GM12874 (cell line): ENCODE measurements around the gene COLQ.
A peak's percentile ranks its signal among the peaks of the same experiment; 100 is the strongest.

ENCODE experiments used
- TF ChIP-seq, protein P1 (sequence below): IDR thresholded peaks from 2 replicates; pipeline ENCODE4 v1.5.1; 2011; ENCODE audit warnings: low read depth, mild to moderate bottlenecking, control low read depth, low read length, moderate library complexity; ENCODE audit not compliant: insufficient read depth

The COLQ gene

DNA sequence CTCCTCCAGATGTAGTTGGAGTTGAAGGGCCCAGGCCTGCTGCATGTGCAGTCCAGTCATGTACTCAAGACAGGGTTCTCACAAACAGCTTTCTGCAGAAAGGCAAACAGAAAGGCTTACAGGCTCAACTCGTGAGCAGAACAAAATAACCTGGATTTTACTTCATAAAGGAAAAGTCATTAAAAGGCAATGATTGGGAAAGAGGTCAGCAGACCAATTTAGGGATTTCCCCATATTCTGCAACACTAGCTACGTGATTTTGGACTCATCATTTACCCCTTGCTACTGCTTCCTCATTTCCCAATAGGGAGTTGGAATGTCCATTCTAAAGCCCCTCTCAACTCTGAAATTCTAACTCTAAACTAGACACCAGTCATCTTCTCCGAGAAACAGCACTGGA, 112.3 kb downstream of the COLQ start:
- TF ChIP-seq, protein P1, sequence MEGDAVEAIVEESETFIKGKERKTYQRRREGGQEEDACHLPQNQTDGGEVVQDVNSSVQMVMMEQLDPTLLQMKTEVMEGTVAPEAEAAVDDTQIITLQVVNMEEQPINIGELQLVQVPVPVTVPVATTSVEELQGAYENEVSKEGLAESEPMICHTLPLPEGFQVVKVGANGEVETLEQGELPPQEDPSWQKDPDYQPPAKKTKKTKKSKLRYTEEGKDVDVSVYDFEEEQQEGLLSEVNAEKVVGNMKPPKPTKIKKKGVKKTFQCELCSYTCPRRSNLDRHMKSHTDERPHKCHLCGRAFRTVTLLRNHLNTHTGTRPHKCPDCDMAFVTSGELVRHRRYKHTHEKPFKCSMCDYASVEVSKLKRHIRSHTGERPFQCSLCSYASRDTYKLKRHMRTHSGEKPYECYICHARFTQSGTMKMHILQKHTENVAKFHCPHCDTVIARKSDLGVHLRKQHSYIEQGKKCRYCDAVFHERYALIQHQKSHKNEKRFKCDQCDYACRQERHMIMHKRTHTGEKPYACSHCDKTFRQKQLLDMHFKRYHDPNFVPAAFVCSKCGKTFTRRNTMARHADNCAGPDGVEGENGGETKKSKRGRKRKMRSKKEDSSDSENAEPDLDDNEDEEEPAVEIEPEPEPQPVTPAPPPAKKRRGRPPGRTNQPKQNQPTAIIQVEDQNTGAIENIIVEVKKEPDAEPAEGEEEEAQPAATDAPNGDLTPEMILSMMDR: no peak

DNA sequence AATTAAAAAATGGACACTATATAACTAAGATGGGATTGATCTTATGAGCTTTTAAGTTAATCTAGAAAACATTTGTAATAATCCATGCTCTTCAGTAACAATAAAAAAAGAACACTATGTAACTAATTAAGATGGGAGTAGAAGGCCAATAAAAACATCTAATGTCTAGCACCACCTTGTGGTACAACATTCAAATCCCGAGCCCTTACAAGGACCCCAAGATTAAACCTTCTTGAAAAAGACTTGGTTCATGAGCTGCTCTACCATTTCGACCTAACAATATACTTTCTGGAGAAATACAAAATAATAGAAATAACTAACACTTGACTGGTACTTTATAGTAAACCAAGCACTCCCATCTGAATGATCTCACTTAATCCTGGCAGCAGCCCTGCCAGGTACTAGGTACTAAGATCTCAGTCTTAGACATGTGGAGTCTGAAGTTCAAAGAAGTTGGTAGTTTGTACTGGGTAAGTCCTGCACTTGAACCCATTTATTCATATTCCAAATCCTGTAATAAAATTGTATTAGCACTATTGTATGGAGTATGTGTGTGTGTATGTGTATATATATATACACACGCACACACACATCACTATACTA, 116.0 kb downstream of the COLQ start:
- TF ChIP-seq, protein P1: peak; percentile 33; the same call in 1 of the 2 replicates

DNA sequence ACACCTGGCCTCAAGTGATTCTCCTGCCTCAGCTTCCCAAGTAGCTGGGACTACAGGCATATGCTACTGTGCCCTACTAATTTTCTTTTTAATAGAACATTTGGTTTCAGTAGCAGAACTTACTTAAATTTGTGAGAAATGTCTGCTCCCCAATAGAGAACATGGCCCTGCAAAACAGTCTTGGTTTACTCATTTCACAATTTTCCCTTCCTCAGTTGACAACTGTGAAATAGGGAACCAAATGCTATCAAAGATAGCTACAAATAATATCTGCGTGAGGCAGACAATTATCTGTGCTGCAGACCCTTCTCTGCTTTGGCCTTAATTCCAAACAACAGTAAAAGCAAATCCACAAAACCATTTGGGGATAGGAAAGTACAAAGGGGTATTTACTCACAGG, 116.7 kb downstream of the COLQ start:
- TF ChIP-seq, protein P1: no peak

DNA sequence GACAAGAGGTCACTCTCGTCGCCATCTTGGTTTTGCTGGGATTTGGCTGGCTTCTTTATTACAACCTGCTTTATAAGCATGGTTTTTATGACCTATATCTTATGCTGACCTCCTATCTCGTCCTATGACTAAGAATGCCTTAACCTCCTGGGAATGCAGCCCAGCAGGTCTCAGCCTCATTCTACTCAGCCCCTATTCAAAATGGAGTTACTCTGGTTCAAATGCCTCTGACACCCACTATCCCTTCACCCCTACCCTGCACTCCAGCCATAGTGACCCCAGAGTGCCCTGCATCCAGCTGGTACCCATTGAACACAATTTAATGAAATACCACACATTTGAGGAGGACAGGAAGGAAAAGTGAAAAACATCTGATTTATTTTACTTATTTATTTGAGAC, 117.5 kb downstream of the COLQ start:
- TF ChIP-seq, protein P1: no peak

DNA sequence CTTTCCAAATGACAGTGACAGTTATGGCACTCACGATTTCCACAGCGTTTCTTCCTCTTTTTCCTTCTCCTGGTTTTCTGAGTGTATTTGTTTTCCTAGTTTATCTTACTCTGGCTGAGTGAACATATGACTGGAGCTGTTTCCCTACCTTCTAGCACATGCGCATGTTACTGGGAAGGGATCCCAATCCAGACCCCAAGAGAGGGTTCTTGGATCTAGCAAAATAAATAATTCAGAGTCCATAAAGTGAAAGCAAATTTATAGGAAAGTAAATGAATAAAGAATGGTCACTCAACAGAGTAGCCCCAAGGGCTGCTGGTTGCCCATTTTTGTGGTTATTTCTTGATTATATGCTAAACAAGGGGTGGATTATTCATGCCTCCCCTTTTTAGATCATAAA, 118.0 kb downstream of the COLQ start:
- TF ChIP-seq, protein P1: no peak

DNA sequence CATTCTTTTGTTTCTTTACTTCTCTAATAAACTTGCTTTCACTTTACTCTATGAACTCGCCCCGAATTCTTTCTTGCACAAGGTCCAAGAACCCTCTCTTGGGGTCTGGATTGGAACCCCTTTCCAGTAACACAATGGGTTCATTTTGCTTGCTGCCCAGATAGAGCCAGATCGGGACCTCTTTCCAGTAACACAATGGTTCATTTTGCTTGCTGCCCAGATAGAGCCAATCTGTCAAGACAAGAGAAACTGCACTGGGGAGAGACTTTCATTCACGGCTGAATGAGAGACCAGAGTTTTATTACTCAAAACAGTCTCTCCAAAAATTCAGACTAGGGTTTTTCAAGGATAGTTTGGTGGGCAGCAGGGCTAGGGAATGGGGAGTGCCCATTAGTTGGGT, 119.6 kb downstream of the COLQ start:
- TF ChIP-seq, protein P1: no peak
